GM12878 (cell line): Measurements from ENCODE around the gene HMGN3. TPM values are rescaled to one million over a fixed set of nuclear protein-coding genes. Genes with fewer than 3 reads are reported as not detected.

Experiments
- ATAC-seq: fragments of 200-7000 bp; cut with Tn5 transposase; 3 replicates; pipeline ENCODE4 v1.9.1; 2020; ENCODE audit warnings: mild to moderate bottlenecking, moderate library complexity
- BruUV-seq: library from RNA; stranded (reverse); fragments of 400-500 nt; replicated peaks from 2 replicates; lab custom pipeline; 2021; lab: Mats Ljungman, UMichigan
- CTCF ChIA-PET: fragments of 300-600 bp; sonication (Branson Sonifier 250); formaldehyde crosslinking; extraction: SDS; loops from one replicate; lab custom pipeline; 2021; ENCODE audit warnings: inconsistent platforms; lab: Yijun Ruan, JAX
- POLR2A ChIA-PET: fragments of 350-600 bp; formaldehyde crosslinking; extraction: SDS; loops from one replicate; lab custom pipeline; 2021; ENCODE audit warnings: inconsistent platforms; lab: Charles Lee
- RAD21 ChIA-PET: fragments of 300-600 bp; sonication (Branson Sonifier 250); formaldehyde crosslinking; loops from one replicate; lab custom pipeline; 2023; ENCODE audit warnings: antibody characterized with exemption; ENCODE audit not compliant: unreplicated experiment; lab: Charles Lee
- SMC1A ChIA-PET: fragments of 300-600 bp; sonication (Branson Sonifier 250); formaldehyde crosslinking; loops from one replicate; lab custom pipeline; 2023; ENCODE audit not compliant: unreplicated experiment, uncharacterized antibody; lab: Charles Lee
- DNase-seq: peaks from one replicate; pipeline ENCODE4 v3.0.0-alpha.2; 2011; ENCODE audit warnings: low read depth, low spot score
- FAIRE-seq: peaks from 3 replicates; lab custom pipeline; 2011; peaks lifted over from hg19 to GRCh38; lab: Jason Lieb, UNC
- H2AFZ ChIP-seq: 2 replicates; pipeline ENCODE4 v1.6.0; 2011; ENCODE audit warnings: low read depth, low read length, control low read depth; ENCODE audit not compliant: control insufficient read depth
- H3K27ac ChIP-seq: 2 replicates; pipeline ENCODE4 v1.5.1; 2011; ENCODE audit warnings: control low read depth; ENCODE audit not compliant: control insufficient read depth, insufficient read depth
- H3K27me3 ChIP-seq, 2 experiments: replicated peaks in 1 of 2; 2 replicates each; pipeline versions ENCODE4 v1.6.0 to v1.6.1; 2011; ENCODE audit warnings: low read length in 1 of 2; ENCODE audit not compliant: control insufficient read depth in 2 of 2, insufficient read depth in 2 of 2
- H3K36me3 ChIP-seq, 2 experiments: 2 replicates each; pipeline ENCODE4 v1.5.1; 2011; ENCODE audit warnings: low read length in 1 of 2; ENCODE audit not compliant: control insufficient read depth in 2 of 2, insufficient read depth in 2 of 2
- H3K4me1 ChIP-seq: 2 replicates; pipeline ENCODE4 v1.6.1; 2011; ENCODE audit warnings: mild to moderate bottlenecking, low read length, moderate library complexity, mixed read lengths; ENCODE audit not compliant: control insufficient read depth, insufficient read depth
- H3K4me2 ChIP-seq: 2 replicates; pipeline ENCODE4 v1.6.0; 2011; ENCODE audit warnings: control low read depth; ENCODE audit not compliant: control insufficient read depth, insufficient read depth
- H3K4me3 ChIP-seq: fragments of 200-600 bp; sonication (generic); 2 replicates; pipeline ENCODE4 v1.5.1; 2016
- H3K79me2 ChIP-seq: 2 replicates; pipeline ENCODE4 v1.6.0; 2011; ENCODE audit warnings: low read length; ENCODE audit not compliant: control insufficient read depth, insufficient read depth
- H3K9ac ChIP-seq: 2 replicates; pipeline ENCODE4 v1.8.0; 2011; ENCODE audit warnings: low read length, control low read depth, mixed read lengths; ENCODE audit not compliant: control insufficient read depth, insufficient read depth
- H3K9me3 ChIP-seq: replicated peaks from 3 replicates; pipeline ENCODE4 v1.5.1; 2011; ENCODE audit warnings: mild to moderate bottlenecking, low read length; ENCODE audit not compliant: control insufficient read depth, insufficient read depth
- H4K20me1 ChIP-seq: 2 replicates; pipeline ENCODE4 v1.6.0; 2011; ENCODE audit not compliant: control insufficient read depth, insufficient read depth
- ATF3 ChIP-seq: IDR thresholded peaks from 2 replicates; pipeline ENCODE4 v1.6.1; 2011; ENCODE audit warnings: low read depth, mild to moderate bottlenecking, low read length, moderate library complexity, borderline replicate concordance; ENCODE audit errors: extremely low read depth
- CBX5 ChIP-seq: sonication (generic); IDR thresholded peaks from 2 replicates; pipeline ENCODE4 v1.6.1; 2016; ENCODE audit warnings: low read depth, moderate library complexity, mild to moderate bottlenecking, inconsistent platforms
- DPF2 ChIP-seq: fragments of 450-650 bp; IDR thresholded peaks from 2 replicates; pipeline ENCODE4 v1.6.1; 2017; ENCODE audit warnings: mild to moderate bottlenecking
- E4F1 ChIP-seq: fragments of 450-650 bp; IDR thresholded peaks from 2 replicates; pipeline ENCODE4 v1.6.1; 2018; ENCODE audit warnings: borderline replicate concordance, mild to moderate bottlenecking; ENCODE audit not compliant: partially characterized antibody
- EP300 ChIP-seq, 2 experiments: fragments of 150-350 bp in 1 of 2; IDR thresholded peaks; 2 replicates each; pipeline ENCODE4 v1.6.1; 2011 to 2012; ENCODE audit warnings: low read depth in 2 of 2, low read length in 2 of 2, borderline replicate concordance in 1 of 2, improper control_type of control experiment in 1 of 2, inconsistent platforms in 1 of 2; ENCODE audit not compliant: control insufficient read depth in 1 of 2
- GATAD2B ChIP-seq: fragments of 450-650 bp; conservative IDR thresholded peaks from 2 replicates; pipeline ENCODE4 v1.6.1; 2017; ENCODE audit warnings: low read depth, mild to moderate bottlenecking, moderate library complexity
- IKZF1 ChIP-seq: fragments of 450-650 bp; conservative IDR thresholded peaks from 2 replicates; pipeline ENCODE4 v1.6.1; 2017; ENCODE audit warnings: antibody characterized with exemption, mild to moderate bottlenecking
- IRF3 ChIP-seq: fragments of 450-650 bp; IDR thresholded peaks from 2 replicates; pipeline ENCODE4 v1.6.1; 2014; ENCODE audit warnings: mild to moderate bottlenecking
- KAT2A ChIP-seq: conservative IDR thresholded peaks from 2 replicates; pipeline ENCODE4 v1.6.1; 2011; ENCODE audit warnings: low read depth, low read length; ENCODE audit not compliant: control insufficient read depth
- NFXL1 ChIP-seq: fragments of 450-650 bp; IDR thresholded peaks from 2 replicates; pipeline ENCODE4 v1.6.1; 2017; ENCODE audit warnings: antibody characterized with exemption, mild to moderate bottlenecking, borderline replicate concordance
- NR2C1 ChIP-seq: fragments of 450-650 bp; IDR thresholded peaks from 2 replicates; pipeline ENCODE4 v1.6.1; 2017; ENCODE audit warnings: antibody characterized with exemption, mild to moderate bottlenecking, moderate library complexity
- PAX5 ChIP-seq: IDR thresholded peaks from 2 replicates; pipeline ENCODE4 v1.6.1; 2011; ENCODE audit warnings: low read depth, low read length, borderline replicate concordance
- RB1 ChIP-seq: fragments of 450-650 bp; formaldehyde crosslinking; IDR thresholded peaks from 2 replicates; pipeline ENCODE4 v1.6.1; 2017; ENCODE audit warnings: mild to moderate bottlenecking, borderline replicate concordance
- SP1 ChIP-seq: IDR thresholded peaks from one replicate; pipeline ENCODE4 v1.6.1; 2011; ENCODE audit warnings: low read depth, low read length
- STAT3 ChIP-seq: IDR thresholded peaks from 2 replicates; pipeline ENCODE4 v1.6.1; 2011; ENCODE audit warnings: low read depth, low read length, improper control_type of control experiment
- TAF1 ChIP-seq: IDR thresholded peaks from 2 replicates; pipeline ENCODE4 v1.6.1; 2011; ENCODE audit warnings: mild to moderate bottlenecking, low read depth, low read length, borderline replicate concordance
- USF1 ChIP-seq: IDR thresholded peaks from 2 replicates; pipeline ENCODE4 v1.6.1; 2011; ENCODE audit warnings: borderline replicate concordance, low read depth, mild to moderate bottlenecking, moderate library complexity, mixed read lengths, low read length; ENCODE audit not compliant: insufficient read depth; ENCODE audit errors: extremely low read length
- WRNIP1 ChIP-seq: IDR thresholded peaks from 2 replicates; pipeline ENCODE4 v1.6.1; 2011; ENCODE audit warnings: low read depth, low read length, improper control_type of control experiment, borderline replicate concordance
- YY1 ChIP-seq: IDR thresholded peaks from 2 replicates; pipeline ENCODE4 v1.6.1; 2011; ENCODE audit warnings: low read depth, mild to moderate bottlenecking, low read length
- ZNF217 ChIP-seq: fragments of 450-650 bp; IDR thresholded peaks from 2 replicates; pipeline ENCODE4 v1.6.1; 2017; ENCODE audit warnings: antibody characterized with exemption, mild to moderate bottlenecking
- WGBS: methylation state at CpG from one replicate; pipeline ENCODE4 v1.1.6; 2016; ENCODE audit warnings: low lambda C conversion rate; ENCODE audit not compliant: insufficient replicate concordance, insufficient coverage; ENCODE audit errors: missing lambda C conversion rate; 5-methylcytosine and 5-hydroxymethylcytosine counted together
- in situ Hi-C: fragments of 300-500 bp; cut with MboI; formaldehyde crosslinking; loops from 9 replicates; pipeline ENCODE4 v1.14.3; 2018; ENCODE audit warnings: mixed read lengths
- intact Hi-C: fragments of 100-400 bp; cut with micrococcal nuclease; formaldehyde crosslinking; loops from one replicate; pipeline ENCODE4 v1.14.2; 2022; ENCODE audit not compliant: unreplicated experiment
- polyA plus RNA-seq, 11 experiments: library from polyadenylated mRNA; depleted of rRNA in 4 of 11; unstranded in 6 of 11; stranded (reverse) in 5 of 11; fragments of >200 nt; fragmentation: Nextera tagmentation in 4 of 11; fragmentation: Illumina TruSeq in 1 of 11; extraction: Ambion mirVana in 4 of 11; extraction: Trizol in 1 of 11; gene quantifications; 1 replicate in 1 of 11; 2 replicates in 10 of 11; pipeline versions ENCODE4 v1.2.1 to v1.2.3, GENCODE V29; 2011 to 2016; ENCODE audit warnings: inconsistent platforms in 2 of 11, missing spikeins in 2 of 11, low read depth in 1 of 11
- total RNA-seq, 4 experiments: library from RNA; depleted of rRNA in 3 of 4; stranded (reverse); fragments of >200 nt in 3 of 4; fragmentation: Illumina TruSeq in 1 of 4; extraction: Trizol in 1 of 4; gene quantifications; 2 replicates each; pipeline versions ENCODE4 v1.2.1 to v1.2.3, GENCODE V29; 2013 to 2021

HMGN3 gene
- total and polyA plus RNA-seq, 10 of the 15 experiments (the other 5 are each of a cell fraction or from before 2014, with no cell fraction given), result 115 to 496 (median 262) TPM

- TF ChIP-seq E4F1 (no peak), CBX5 (no peak), ZNF217 (no peak), TAF1 (no peak), RB1 (no peak), NFXL1 (no peak)
- TF ChIP-seq, all 136 proteins: peak for 0
Measured at GRCh38 chr6:79184086-79184485, 50.4 kb downstream of the HMGN3 start (continued).

- no peak for FAIRE-seq
- SMC1A ChIA-PET, result interaction anchor here (0.7 to 1.0 kb wide), 2 partner anchors 9 to 142 kb away, joined by 3 to 4 read pairs; no protein-coding TSS in a partner anchor
Measured at GRCh38 chr6:79180052-79180451, 54.4 kb downstream of the HMGN3 start.

More at GRCh38 chr6:79180052-79180451, 54.4 kb downstream of the HMGN3 start:
- Histone ChIP-seq H4K20me1 (no peaks in the 10 kb centered on the region), H3K9me3 (no peaks in the 10 kb centered on the region), H3K79me2 (no peaks in the 10 kb centered on the region), H3K4me2 (no peak overlapping the region), H3K9ac (no peak overlapping the region), H3K4me3 (no peak overlapping the region), H3K27me3 (no peaks in the 10 kb centered on the region), H2AFZ (no peak overlapping the region), H3K36me3 (no peaks in the 10 kb centered on the region), H3K4me1 (no peaks in the 10 kb centered on the region), H3K27ac (no peak overlapping the region)
- CTCF ChIA-PET, result interaction anchor here (0.6 kb wide), 1 partner anchor 284 kb away, joined by 3 read pairs; no protein-coding TSS in a partner anchor
- in situ Hi-C loops (no loop called here), intact Hi-C loops (no loop called here)
- 3% methylated on average over 2 of the region's 2 CpGs for WGBS
- POLR2A ChIA-PET, result interaction anchor here (0.6 kb wide), 1 partner anchor 31 kb away, joined by 3 read pairs; no protein-coding TSS in a partner anchor
- TF ChIP-seq IRF3, result no peak
- TF ChIP-seq NFXL1, result no peak
- no peak for TF ChIP-seq YY1
- no peak for TF ChIP-seq IKZF1
- no peak for TF ChIP-seq WRNIP1
- TF ChIP-seq SP1, result no peak
- TF ChIP-seq DPF2, result no peak
- TF ChIP-seq NR2C1, result no peak
- no peak for TF ChIP-seq STAT3
- no peak for TF ChIP-seq EP300 (IDR thresholded peaks at IDR 0.05; ENCODE audit: borderline replicate concordance in 1 of 2, control insufficient read depth in 1 of 2, low read depth in 2 of 2, low read length in 2 of 2)
- TF ChIP-seq KAT2A, result no peak
- no peak for TF ChIP-seq ATF3
- no peak for TF ChIP-seq USF1
- TF ChIP-seq ZNF217, result no peak
- no peak for TF ChIP-seq GATAD2B
- TF ChIP-seq PAX5, result no peak
- RAD21 ChIA-PET, result no interaction called here
- no peak for DNase-seq
- ATAC-seq, result no peak
- no TSS peak for BruUV-seq
